HepG2 (cell line): Measurements from ENCODE around the gene ASPRV1. TPM values are rescaled to one million over a fixed set of nuclear protein-coding genes. Genes with fewer than 3 reads are reported as not detected.

ENCODE experiments used
- ATF2 ChIP-seq: sonication (generic); formaldehyde crosslinking; IDR thresholded peaks from 2 replicates; pipeline ENCODE4 v1.4.0; 2020; ENCODE audit warnings: missing genetic modification reagents
- CEBPZ ChIP-seq: IDR thresholded peaks from 2 replicates; pipeline ENCODE4 v1.6.1; 2012; ENCODE audit warnings: low read length, improper control_type of control experiment
- ELK4 ChIP-seq: sonication (generic); formaldehyde crosslinking; IDR thresholded peaks from 2 replicates; pipeline ENCODE4 v1.9.0; 2021; ENCODE audit warnings: missing genetic modification reagents, borderline replicate concordance
- ESRRA ChIP-seq: sonication (generic); formaldehyde crosslinking; IDR thresholded peaks from 2 replicates; pipeline ENCODE4 v1.5.1; 2020; ENCODE audit warnings: mild to moderate bottlenecking, low read depth, missing genetic modification reagents
- FOXK1 ChIP-seq: sonication (generic); formaldehyde crosslinking; IDR thresholded peaks from 2 replicates; pipeline ENCODE4 v1.4.0; 2020; ENCODE audit warnings: low read depth, missing genetic modification reagents, borderline replicate concordance
- GFI1 ChIP-seq: sonication (generic); formaldehyde crosslinking; IDR thresholded peaks from 2 replicates; pipeline ENCODE4 v1.5.0; 2020; ENCODE audit warnings: missing genetic modification reagents, mild to moderate bottlenecking, borderline replicate concordance
- GPN1 ChIP-seq: sonication (generic); formaldehyde crosslinking; IDR thresholded peaks from 2 replicates; pipeline ENCODE4 v1.5.1; 2020; ENCODE audit warnings: missing genetic modification reagents, borderline replicate concordance
- HNRNPLL ChIP-seq: fragments of 200-400 bp; formaldehyde crosslinking; IDR thresholded peaks from 2 replicates; pipeline ENCODE4 v1.6.1; 2017; ENCODE audit warnings: mild to moderate bottlenecking, low read depth, low read length; ENCODE audit not compliant: poor library complexity, severe bottlenecking
- IRF2 ChIP-seq: IDR thresholded peaks from 2 replicates; pipeline ENCODE4 v1.6.1; 2018; ENCODE audit warnings: missing genetic modification reagents, missing compliant biosample characterization
- KDM4B ChIP-seq: sonication (generic); formaldehyde crosslinking; IDR thresholded peaks from 2 replicates; pipeline ENCODE4 v1.4.0; 2020; ENCODE audit warnings: missing genetic modification reagents
- KLF12 ChIP-seq: sonication (generic); formaldehyde crosslinking; IDR thresholded peaks from 2 replicates; pipeline ENCODE4 v1.4.0; 2020; ENCODE audit warnings: missing genetic modification reagents, borderline replicate concordance
- RCOR2 ChIP-seq: IDR thresholded peaks from 2 replicates; pipeline ENCODE4 v1.6.1; 2016; ENCODE audit warnings: missing biosample characterization, missing genetic modification reagents
- RFX5 ChIP-seq: IDR thresholded peaks from 2 replicates; pipeline ENCODE4 v1.6.1; 2011; ENCODE audit warnings: low read depth, low read length, improper control_type of control experiment
- RXRA ChIP-seq: sonication (generic); formaldehyde crosslinking; IDR thresholded peaks from 2 replicates; pipeline ENCODE4 v1.5.1; 2020; ENCODE audit warnings: missing genetic modification reagents
- SMARCE1 ChIP-seq: fragments of 450-650 bp; IDR thresholded peaks from 2 replicates; pipeline ENCODE4 v1.6.1; 2017; ENCODE audit warnings: borderline replicate concordance
- SOX6 ChIP-seq, 2 experiments: fragments of 450-650 bp in 1 of 2; sonication (generic) in 1 of 2; formaldehyde crosslinking in 1 of 2; IDR thresholded peaks; 2 replicates each; pipeline versions ENCODE4 v1.4.0 to v1.6.1; 2017 to 2020; ENCODE audit warnings: antibody characterized with exemption in 1 of 2, mild to moderate bottlenecking in 1 of 2, missing genetic modification reagents in 1 of 2
- TEAD3 ChIP-seq: optimal IDR thresholded peaks from 2 replicates; pipeline ENCODE3; 2016; ENCODE audit warnings: borderline replicate concordance
- TGIF2 ChIP-seq: IDR thresholded peaks from 2 replicates; pipeline ENCODE4 v1.6.1; 2016; ENCODE audit warnings: control low read depth, missing compliant biosample characterization
- ZC3H4 ChIP-seq: sonication (generic); formaldehyde crosslinking; IDR thresholded peaks from 2 replicates; pipeline ENCODE4 v1.4.0; 2020; ENCODE audit warnings: missing genetic modification reagents, borderline replicate concordance
- ZKSCAN8 ChIP-seq: IDR thresholded peaks from 2 replicates; pipeline ENCODE4 v1.6.1; 2016; ENCODE audit warnings: borderline replicate concordance, missing genetic modification reagents, missing compliant biosample characterization
- ZNF121 ChIP-seq: sonication (generic); formaldehyde crosslinking; IDR thresholded peaks from 2 replicates; pipeline ENCODE4 v1.5.0; 2020; ENCODE audit warnings: mild to moderate bottlenecking, missing genetic modification reagents
- ZNF263 ChIP-seq: sonication (generic); formaldehyde crosslinking; IDR thresholded peaks from 2 replicates; pipeline ENCODE4 v1.4.0; 2020; ENCODE audit warnings: missing genetic modification reagents
- ZNF331 ChIP-seq: sonication (generic); formaldehyde crosslinking; IDR thresholded peaks from 2 replicates; pipeline ENCODE4 v1.4.0; 2020; ENCODE audit warnings: missing genetic modification reagents
- ZNF34 ChIP-seq: sonication (generic); formaldehyde crosslinking; IDR thresholded peaks from 2 replicates; pipeline ENCODE4 v1.4.0; 2020; ENCODE audit warnings: mild to moderate bottlenecking, missing genetic modification reagents, borderline replicate concordance
- ZNF572 ChIP-seq: sonication (generic); formaldehyde crosslinking; IDR thresholded peaks from 2 replicates; pipeline ENCODE4 v1.5.1; 2020; ENCODE audit warnings: mild to moderate bottlenecking, missing genetic modification reagents
- ZNF7 ChIP-seq: IDR thresholded peaks from 2 replicates; pipeline ENCODE4 v1.6.1; 2016; ENCODE audit warnings: missing biosample characterization, missing genetic modification reagents
- polyA plus RNA-seq, 8 experiments: library from polyadenylated mRNA; depleted of rRNA in 3 of 8; stranded (reverse) in 7 of 8; unstranded in 1 of 8; fragments of >200 nt; fragmentation: Illumina TruSeq in 4 of 8; extraction: Trizol in 4 of 8; gene quantifications; 2 replicates each; pipeline versions ENCODE4 v1.2.1 to v1.2.3, GENCODE V29; 2011 to 2016; ENCODE audit warnings: low read depth in 4 of 8, missing spikeins in 1 of 8, mixed read lengths in 1 of 8; ENCODE audit not compliant: insufficient read depth in 1 of 8
- total RNA-seq, 5 experiments: library from RNA; depleted of rRNA; stranded (reverse); fragments of >200 nt; fragmentation: Illumina TruSeq; extraction: Trizol; gene quantifications; 2 replicates each; pipeline ENCODE4 v1.2.3, GENCODE V29; 2016; ENCODE audit warnings: low read depth in 1 of 5

ASPRV1 gene
- total and polyA plus RNA-seq, 2 of the 13 experiments (the other 11 are each of a cell fraction or from before 2014, with no cell fraction given), result 0.40 to 0.48 TPM

- TF ChIP-seq ZNF331 (CRISPR knock-in tag), result peak; percentile 49; the same call in 1 of the 2 replicates
- TF ChIP-seq ZNF121 (CRISPR knock-in tag), result no peak
- TF ChIP-seq HNRNPLL, result no peak
- TF ChIP-seq ATF2 (CRISPR knock-in tag), result peak; percentile 94
- TF ChIP-seq ESRRA (CRISPR knock-in tag), result no peak
- peak; percentile 63; the same call in 1 of the 2 replicates for TF ChIP-seq FOXK1 (CRISPR knock-in tag)
- 0 out of 2 replicates have a peak, but pooled peaks have one; percentile 40 for TF ChIP-seq IRF2
- TF ChIP-seq ZNF7 (CRISPR knock-in tag), result peak; percentile 52; the same call in 1 of the 2 replicates
- TF ChIP-seq SOX6 (IDR thresholded peaks at IDR 0.05), result no peak
- peak; percentile 98 for TF ChIP-seq SOX6 (CRISPR knock-in tag; IDR thresholded peaks at IDR 0.05)
- TF ChIP-seq RFX5, result no peak
- no peak for TF ChIP-seq ZNF572
- TF ChIP-seq TGIF2 (CRISPR knock-in tag), result 0 out of 2 replicates have a peak, but pooled peaks have one; percentile 26
- TF ChIP-seq KLF12 (CRISPR knock-in tag), result no peak
- TF ChIP-seq TEAD3, result peak; percentile 75
- no peak for TF ChIP-seq CEBPZ
- TF ChIP-seq ZKSCAN8 (CRISPR knock-in tag), result peak; percentile 34; the same call in 1 of the 2 replicates
- TF ChIP-seq RXRA (CRISPR knock-in tag), result no peak; the same call in 1 of the 2 replicates
- no peak for TF ChIP-seq ZNF34 (CRISPR knock-in tag)
- no peak for TF ChIP-seq ZC3H4 (CRISPR knock-in tag)
- no peak for TF ChIP-seq GPN1 (CRISPR knock-in tag)
- 0 out of 2 replicates have a peak, but pooled peaks have one; percentile 58 for TF ChIP-seq GFI1 (CRISPR knock-in tag)
- no peak for TF ChIP-seq SMARCE1
- no peak for TF ChIP-seq ELK4
- TF ChIP-seq KDM4B, result peak; percentile 50; the same call in 1 of the 2 replicates
- TF ChIP-seq ZNF263 (CRISPR knock-in tag), result peak; percentile 76
- 0 out of 2 replicates have a peak, but pooled peaks have one; percentile 46 for TF ChIP-seq RCOR2 (CRISPR knock-in tag)
Observed at GRCh38 chr2:69926849-69927515, 34.4 kb downstream of the ASPRV1 start (continued).
